ENCODE results near the gene PIAS3. TPM values are rescaled to one million over a fixed set of nuclear protein-coding genes. Genes with fewer than 3 reads are reported as not detected.

The PIAS3 gene
- polyA plus RNA-seq, 3 donors = 45.7 to 56.0 (median 54.4) TPM

Other genes starting within 250 kb of the PIAS3 start
- gene PDZK1, start 151.7 kb downstream of the PIAS3 start, polyA plus RNA-seq (ENCODE audit: insufficient read length in 3 of 3) = 100 to 1,000 TPM; 175 to 234 (median 186) TPM
- 1 to 10 TPM in 2 of 3 donors, under 1 TPM in 1; 0.95 to 2.6 (median 1.2) TPM for gene CD160, start 139.6 kb downstream of the PIAS3 start, polyA plus RNA-seq (ENCODE audit: insufficient read length in 3 of 3)
- 10 to 100 TPM; 13.2 to 22.0 (median 16.7) TPM for gene RNF115, start 35.0 kb downstream of the PIAS3 start, polyA plus RNA-seq (ENCODE audit: insufficient read length in 3 of 3)
- 10 to 100 TPM; 37.1 to 39.3 (median 37.4) TPM for gene POLR3C, start 34.9 kb downstream of the PIAS3 start, polyA plus RNA-seq (ENCODE audit: insufficient read length in 3 of 3)
- gene NUDT17, start 13.5 kb downstream of the PIAS3 start, polyA plus RNA-seq (ENCODE audit: insufficient read length in 3 of 3) = 1 to 10 TPM; 6.1 to 7.4 (median 6.8) TPM
- 1 to 10 TPM; 2.1 to 2.7 (median 2.4) TPM for gene ANKRD35, start 26.8 kb upstream of the PIAS3 start, polyA plus RNA-seq (ENCODE audit: insufficient read length in 3 of 3)
- 1 to 10 TPM in 1 of 3 donors, under 1 TPM in 2; 0.82 to 1.3 (median 0.95) TPM for gene ITGA10, start 51.0 kb upstream of the PIAS3 start, polyA plus RNA-seq (ENCODE audit: insufficient read length in 3 of 3)
- gene PEX11B, start 59.6 kb upstream of the PIAS3 start, polyA plus RNA-seq (ENCODE audit: insufficient read length in 3 of 3) = 10 to 100 TPM; 51.9 to 60.9 (median 56.4) TPM
- 100 to 1,000 TPM; 168 to 219 (median 214) TPM for gene RBM8A, start 68.4 kb upstream of the PIAS3 start, polyA plus RNA-seq (ENCODE audit: insufficient read length in 3 of 3)
- gene LIX1L, start 98.9 kb upstream of the PIAS3 start, polyA plus RNA-seq (ENCODE audit: insufficient read length in 3 of 3) = 10 to 100 TPM; 21.3 to 30.1 (median 27.0) TPM
- gene ANKRD34A, start 105.5 kb upstream of the PIAS3 start, polyA plus RNA-seq (ENCODE audit: insufficient read length in 3 of 3) = 1 to 10 TPM in 1 of 3 donors, under 1 TPM in 2; 0.37 to 1.1 (median 0.42) TPM
- gene POLR3GL, start 105.6 kb upstream of the PIAS3 start, polyA plus RNA-seq (ENCODE audit: insufficient read length in 3 of 3) = 10 to 100 TPM; 31.9 to 35.4 (median 34.6) TPM
- gene TXNIP, start 137.5 kb upstream of the PIAS3 start, polyA plus RNA-seq (ENCODE audit: insufficient read length in 3 of 3) = 100 to 1,000 TPM; 453 to 546 (median 468) TPM
- under 1 TPM in 2 of 3 donors, not detected in 1; 0.15 to 0.20 TPM for gene HJV, start 162.7 kb upstream of the PIAS3 start, polyA plus RNA-seq (ENCODE audit: insufficient read length in 3 of 3)

Data from renal cortex interstitium (tissue), 3 donors.